ENCODE results near the gene TMEM134.

DNA sequence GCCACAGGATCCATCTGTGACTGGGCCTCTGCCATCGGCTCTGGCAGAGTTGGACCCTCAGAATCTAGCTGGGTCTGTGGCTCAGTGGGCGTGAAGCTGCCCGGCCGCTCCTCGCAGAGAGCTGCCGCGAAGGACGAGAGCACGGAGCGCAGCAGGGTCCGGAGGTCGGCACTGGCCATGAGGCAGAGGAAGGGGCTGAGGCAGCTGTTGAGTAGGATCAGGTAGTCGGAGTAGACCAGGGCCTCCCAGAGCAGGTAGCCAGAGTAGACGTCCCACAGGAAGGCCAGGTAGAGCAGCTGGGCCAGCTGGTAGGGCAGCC, 17.4 kb downstream of the TMEM134 start:
- TF ChIP-seq CTCF (IDR thresholded peaks at IDR 0.05; ENCODE audit: low read depth, low read length) = no peak
- TF ChIP-seq MYC (IDR thresholded peaks at IDR 0.05; ENCODE audit: low read depth, low read length) = no peak

Data from NB4 (cell line).